ENCODE results near the gene MUC4. TPM values are rescaled to one million over a fixed set of nuclear protein-coding genes. Genes with fewer than 3 reads are reported as not detected.

Gene MUC4
- total and polyA plus RNA-seq, 9 of the 15 experiments (the other 6 are each of a cell fraction or from before 2014, with no cell fraction given), result under 0.01 to 0.21 (median 0.10) TPM; not detected in 4

DNA sequence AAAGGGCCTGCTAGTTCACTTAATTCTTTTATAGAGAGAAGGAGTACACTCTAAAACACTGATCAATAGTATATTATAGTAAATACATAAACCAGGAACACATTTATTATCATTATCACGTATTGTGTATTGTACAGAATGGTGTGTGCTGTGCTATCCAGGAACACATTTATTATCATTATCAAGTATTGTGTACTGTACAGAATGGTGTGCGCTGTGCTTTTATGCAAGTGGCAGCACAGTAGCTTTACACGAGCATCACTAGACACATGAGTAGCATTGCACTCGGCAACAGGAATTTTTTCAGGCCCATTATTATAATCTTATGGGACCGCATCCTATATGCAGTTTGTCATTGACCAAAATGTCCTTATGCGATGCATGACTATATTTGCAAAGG lies 111.9 kb downstream of the MUC4 start (continued):
- TF ChIP-seq POLR2A (conservative IDR thresholded peaks at IDR 0.05), result 0 out of 2 replicates have a peak, but pooled peaks have one; percentile 0
- TF ChIP-seq POLR2AphosphoS2 (IDR thresholded peaks at IDR 0.05; ENCODE audit: low read length), result peak; percentile 54
- no peak for TF ChIP-seq THRB (CRISPR knock-in tag; conservative IDR thresholded peaks at IDR 0.05)
- no peak for TF ChIP-seq RBM15 (IDR thresholded peaks at IDR 0.05; ENCODE audit: insufficient read depth, low read length)
- TF ChIP-seq, protein P1, sequence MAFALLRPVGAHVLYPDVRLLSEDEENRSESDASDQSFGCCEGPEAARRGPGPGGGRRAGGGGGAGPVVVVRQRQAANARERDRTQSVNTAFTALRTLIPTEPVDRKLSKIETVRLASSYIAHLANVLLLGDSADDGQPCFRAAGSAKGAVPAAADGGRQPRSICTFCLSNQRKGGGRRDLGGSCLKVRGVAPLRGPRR (CRISPR knock-in tag; IDR thresholded peaks at IDR 0.05), result no peak
- TF ChIP-seq, protein P2, sequence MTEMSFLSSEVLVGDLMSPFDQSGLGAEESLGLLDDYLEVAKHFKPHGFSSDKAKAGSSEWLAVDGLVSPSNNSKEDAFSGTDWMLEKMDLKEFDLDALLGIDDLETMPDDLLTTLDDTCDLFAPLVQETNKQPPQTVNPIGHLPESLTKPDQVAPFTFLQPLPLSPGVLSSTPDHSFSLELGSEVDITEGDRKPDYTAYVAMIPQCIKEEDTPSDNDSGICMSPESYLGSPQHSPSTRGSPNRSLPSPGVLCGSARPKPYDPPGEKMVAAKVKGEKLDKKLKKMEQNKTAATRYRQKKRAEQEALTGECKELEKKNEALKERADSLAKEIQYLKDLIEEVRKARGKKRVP (CRISPR knock-in tag; IDR thresholded peaks at IDR 0.05), result no peak
- TF ChIP-seq ELK3 (CRISPR knock-in tag; IDR thresholded peaks at IDR 0.05), result no peak
- no peak for TF ChIP-seq ZC3H8 (IDR thresholded peaks at IDR 0.05)
- 0 out of 2 replicates have a peak, but pooled peaks have one; percentile 6 for TF ChIP-seq PML (IDR thresholded peaks at IDR 0.05; ENCODE audit: low read length)

Data from K562 (cell line).